ENCODE measurements around the gene ZNF438. TPM values are rescaled to one million over a fixed set of nuclear protein-coding genes. Genes with fewer than 3 reads are reported as not detected.

ZNF438 gene
- total RNA-seq, 1 experiment from 2014 or later, result 2.0 TPM

GRCh38 chr10:30816820-30817171, 214.9 kb downstream of the ZNF438 start:
- CTCF ChIA-PET, result no interaction called here
- no peak overlapping the region for H3K27ac ChIP-seq (ENCODE audit: low read depth, low read length, poor library complexity, severe bottlenecking)
- no peak for DNase-seq (ENCODE audit: low spot score)
- POLR2A ChIA-PET (ENCODE audit: low non-redundant PET), result no interaction called here
- peaks cover 6% of the 10 kb centered on the region for H3K27me3 ChIP-seq (replicated peaks; ENCODE audit: insufficient read depth, low read depth, low read length, poor library complexity)
- no peak for TF ChIP-seq CTCF (conservative IDR thresholded peaks at IDR 0.05; ENCODE audit: low read depth, low read length)
- H3K9me3 ChIP-seq (ENCODE audit: low read depth, low read length, poor library complexity, severe bottlenecking), result no peaks in the 10 kb centered on the region
- no TSS peak for BruUV-seq (replicated peaks)
- no peaks in the 10 kb centered on the region for H3K4me1 ChIP-seq (ENCODE audit: insufficient read depth, low read length, poor library complexity, severe bottlenecking)
- no peaks in the 10 kb centered on the region for H3K36me3 ChIP-seq (ENCODE audit: insufficient read depth, low read length, poor library complexity, severe bottlenecking)
- no peak overlapping the region for H3K4me3 ChIP-seq (ENCODE audit: low read depth, low read length, poor library complexity, severe bottlenecking)
- intact Hi-C loops (cut with micrococcal nuclease; ENCODE audit: unreplicated experiment), result no loop called here

- Histone ChIP-seq H3K9me3 (ENCODE audit: low read depth, low read length, poor library complexity, severe bottlenecking) (no peaks in the 10 kb centered on the region), H3K36me3 (ENCODE audit: insufficient read depth, low read length, poor library complexity, severe bottlenecking) (no peaks in the 10 kb centered on the region), H3K27me3 (replicated peaks; ENCODE audit: insufficient read depth, low read depth, low read length, poor library complexity) (peaks cover 6% of the 10 kb centered on the region), H3K4me1 (ENCODE audit: insufficient read depth, low read length, poor library complexity, severe bottlenecking) (no peaks in the 10 kb centered on the region), H3K27ac (ENCODE audit: low read depth, low read length, poor library complexity, severe bottlenecking) (no peak overlapping the region), H3K4me3 (ENCODE audit: low read depth, low read length, poor library complexity, severe bottlenecking) (no peak overlapping the region)
- TF ChIP-seq CTCF (conservative IDR thresholded peaks at IDR 0.05; ENCODE audit: low read depth, low read length) (no peak), EZH2 (IDR thresholded peaks at IDR 0.05; ENCODE audit: borderline replicate concordance, low read depth, low read length, poor library complexity, severe bottlenecking) (no peak)
- POLR2A ChIA-PET (ENCODE audit: low non-redundant PET), result no interaction called here
- intact Hi-C loops (cut with micrococcal nuclease; ENCODE audit: unreplicated experiment), result no loop called here
- BruUV-seq (replicated peaks), result no TSS peak
- CTCF ChIA-PET, result no interaction called here
- no peak for DNase-seq (ENCODE audit: low spot score)
Measured at GRCh38 chr10:30816159-30816819, 215.4 kb downstream of the ZNF438 start.

- POLR2A ChIA-PET (ENCODE audit: low non-redundant PET), result no interaction called here
- Histone ChIP-seq H3K27me3 (replicated peaks; ENCODE audit: insufficient read depth, low read depth, low read length, poor library complexity) (no peaks in the 10 kb centered on the region), H3K36me3 (ENCODE audit: insufficient read depth, low read length, poor library complexity, severe bottlenecking) (no peaks in the 10 kb centered on the region), H3K4me3 (ENCODE audit: low read depth, low read length, poor library complexity, severe bottlenecking) (no peak overlapping the region), H3K9me3 (ENCODE audit: low read depth, low read length, poor library complexity, severe bottlenecking) (no peaks in the 10 kb centered on the region), H3K27ac (ENCODE audit: low read depth, low read length, poor library complexity, severe bottlenecking) (no peak overlapping the region), H3K4me1 (ENCODE audit: insufficient read depth, low read length, poor library complexity, severe bottlenecking) (no peaks in the 10 kb centered on the region)
- CTCF ChIA-PET, result interaction anchor here (0.6 kb wide), 1 partner anchor 51 kb away, joined by 7 read pairs; no protein-coding TSS in a partner anchor
- no peak for DNase-seq (ENCODE audit: low spot score)
- intact Hi-C loops (cut with micrococcal nuclease; ENCODE audit: unreplicated experiment), result no loop called here
- no TSS peak for BruUV-seq (replicated peaks)
- TF ChIP-seq EZH2 (IDR thresholded peaks at IDR 0.05; ENCODE audit: borderline replicate concordance, low read depth, low read length, poor library complexity, severe bottlenecking) (no peak), CTCF (conservative IDR thresholded peaks at IDR 0.05; ENCODE audit: low read depth, low read length) (no peak)
Measured at GRCh38 chr10:30813872-30814481, 217.7 kb downstream of the ZNF438 start.
